OCI-LY1 (cell line): ENCODE results near the gene ADAMTSL3.

Experiments used
- H2AFZ ChIP-seq: fragments of 200-600 bp; sonication (generic), shearing (Covaris generic); 2 replicates; pipeline ENCODE4 v1.6.0; 2014; ENCODE audit warnings: antibody characterized with exemption, mild to moderate bottlenecking, low read length
- H3F3A ChIP-seq: fragments of 200-600 bp; sonication (generic), shearing (Covaris generic); 2 replicates; pipeline ENCODE4 v1.6.0; 2014; ENCODE audit warnings: mild to moderate bottlenecking, antibody characterized with exemption, low read length, moderate library complexity; ENCODE audit not compliant: insufficient read depth
- H3K27ac ChIP-seq: fragments of 200-600 bp; sonication (generic); 2 replicates; pipeline ENCODE4 v1.5.1; 2014; ENCODE audit warnings: low read length, mixed run types, mild to moderate bottlenecking, low read depth; ENCODE audit not compliant: poor library complexity, severe bottlenecking
- H3K27me3 ChIP-seq: fragments of 200-600 bp; sonication (generic); 2 replicates; pipeline ENCODE4 v1.6.0; 2014; ENCODE audit warnings: antibody characterized with exemption, mild to moderate bottlenecking, low read length, moderate library complexity; ENCODE audit not compliant: insufficient read depth
- H3K36me3 ChIP-seq: fragments of 200-600 bp; sonication (generic); 2 replicates; pipeline ENCODE4 v1.6.1; 2014; ENCODE audit warnings: mild to moderate bottlenecking, antibody characterized with exemption, low read length, moderate library complexity, mixed read lengths; ENCODE audit not compliant: insufficient read depth
- H3K4me1 ChIP-seq: fragments of 200-600 bp; sonication (generic); 2 replicates; pipeline ENCODE4 v1.5.1; 2014; ENCODE audit warnings: mild to moderate bottlenecking, low read length, moderate library complexity; ENCODE audit not compliant: insufficient read depth, severe bottlenecking
- H3K4me2 ChIP-seq: fragments of 200-600 bp; sonication (generic), shearing (Covaris generic); 2 replicates; pipeline ENCODE4 v1.6.1; 2014; ENCODE audit warnings: low read length
- H3K4me3 ChIP-seq: fragments of 200-600 bp; sonication (generic); 2 replicates; pipeline ENCODE4 v1.5.1; 2014; ENCODE audit warnings: low read length, low read depth, mild to moderate bottlenecking, mixed read lengths; ENCODE audit not compliant: poor library complexity, severe bottlenecking
- H3K79me2 ChIP-seq: fragments of 200-600 bp; shearing (Covaris generic); 2 replicates; pipeline ENCODE4 v1.6.1; 2016; ENCODE audit warnings: mixed run types, low read length, mixed read lengths; ENCODE audit not compliant: insufficient read depth
- H3K9ac ChIP-seq: fragments of 200-600 bp; sonication (generic), shearing (Covaris generic); 2 replicates; pipeline ENCODE4 v1.6.1; 2014; ENCODE audit warnings: mild to moderate bottlenecking, low read length, mixed read lengths
- H3K9me2 ChIP-seq: fragments of 200-600 bp; sonication (generic), shearing (Covaris generic); 2 replicates; pipeline ENCODE4 v1.6.1; 2014; ENCODE audit warnings: low read depth, mild to moderate bottlenecking, low read length, mixed read lengths
- H3K9me3 ChIP-seq: fragments of 200-600 bp; shearing (Covaris generic); 2 replicates; pipeline ENCODE4 v1.6.1; 2014; ENCODE audit warnings: low read length, mixed read lengths
- H4K20me1 ChIP-seq: fragments of 200-600 bp; sonication (generic), shearing (Covaris generic); 2 replicates; pipeline ENCODE4 v1.6.0; 2016; ENCODE audit warnings: mild to moderate bottlenecking, low read length; ENCODE audit not compliant: insufficient read depth
- EZH2 ChIP-seq: fragments of 200-600 bp; sonication (generic), shearing (Covaris generic); IDR thresholded peaks from 2 replicates; pipeline ENCODE4 v1.8.0; 2017; ENCODE audit warnings: borderline replicate concordance, mixed run types, mild to moderate bottlenecking, antibody characterized with exemption, low read length, moderate library complexity, mixed read lengths
- TF ChIP-seq, protein P1 (sequence below): fragments of 200-600 bp; sonication (generic), shearing (Covaris generic); IDR thresholded peaks from 2 replicates; pipeline ENCODE4 v1.5.1; 2017; ENCODE audit warnings: mild to moderate bottlenecking, antibody characterized with exemption, low read length, moderate library complexity, mixed read lengths

ADAMTSL3 gene

GRCh38 chr15:83978588-83978987 lies 324.7 kb downstream of the ADAMTSL3 start:
- no peaks in the 10 kb centered on the region for H3K79me2 ChIP-seq
- H3K4me2 ChIP-seq = no peak overlapping the region
- H3K4me1 ChIP-seq = peaks cover under 1% of the 10 kb centered on the region
- H3K4me3 ChIP-seq = no peak overlapping the region
- H4K20me1 ChIP-seq = no peaks in the 10 kb centered on the region
- H3K9me3 ChIP-seq = no peaks in the 10 kb centered on the region
- no peak overlapping the region for H2AFZ ChIP-seq
- H3K27me3 ChIP-seq = no peaks in the 10 kb centered on the region; the same call in 1 of the 2 replicates
- H3K9ac ChIP-seq = no peak overlapping the region
- H3F3A ChIP-seq = no peaks in the 10 kb centered on the region
- H3K27ac ChIP-seq = no peak overlapping the region
- no peak for TF ChIP-seq EZH2
- TF ChIP-seq, protein P1, sequence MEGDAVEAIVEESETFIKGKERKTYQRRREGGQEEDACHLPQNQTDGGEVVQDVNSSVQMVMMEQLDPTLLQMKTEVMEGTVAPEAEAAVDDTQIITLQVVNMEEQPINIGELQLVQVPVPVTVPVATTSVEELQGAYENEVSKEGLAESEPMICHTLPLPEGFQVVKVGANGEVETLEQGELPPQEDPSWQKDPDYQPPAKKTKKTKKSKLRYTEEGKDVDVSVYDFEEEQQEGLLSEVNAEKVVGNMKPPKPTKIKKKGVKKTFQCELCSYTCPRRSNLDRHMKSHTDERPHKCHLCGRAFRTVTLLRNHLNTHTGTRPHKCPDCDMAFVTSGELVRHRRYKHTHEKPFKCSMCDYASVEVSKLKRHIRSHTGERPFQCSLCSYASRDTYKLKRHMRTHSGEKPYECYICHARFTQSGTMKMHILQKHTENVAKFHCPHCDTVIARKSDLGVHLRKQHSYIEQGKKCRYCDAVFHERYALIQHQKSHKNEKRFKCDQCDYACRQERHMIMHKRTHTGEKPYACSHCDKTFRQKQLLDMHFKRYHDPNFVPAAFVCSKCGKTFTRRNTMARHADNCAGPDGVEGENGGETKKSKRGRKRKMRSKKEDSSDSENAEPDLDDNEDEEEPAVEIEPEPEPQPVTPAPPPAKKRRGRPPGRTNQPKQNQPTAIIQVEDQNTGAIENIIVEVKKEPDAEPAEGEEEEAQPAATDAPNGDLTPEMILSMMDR = no peak
- no peaks in the 10 kb centered on the region for H3K9me2 ChIP-seq
- no peaks in the 10 kb centered on the region for H3K36me3 ChIP-seq

GRCh38 chr15:83980637-83981036 lies 326.7 kb downstream of the ADAMTSL3 start:
- no peak overlapping the region for H3K4me3 ChIP-seq
- no peaks in the 10 kb centered on the region for H3K9me3 ChIP-seq
- H3K9me2 ChIP-seq = no peaks in the 10 kb centered on the region
- H3K27me3 ChIP-seq = no peaks in the 10 kb centered on the region; the same call in 1 of the 2 replicates
- no peaks in the 10 kb centered on the region for H3K79me2 ChIP-seq
- TF ChIP-seq, protein P1 = no peak
- no peak for TF ChIP-seq EZH2
- no peaks in the 10 kb centered on the region for H4K20me1 ChIP-seq
- H3K27ac ChIP-seq = no peak overlapping the region
- H3K36me3 ChIP-seq = no peaks in the 10 kb centered on the region
- no peak overlapping the region for H2AFZ ChIP-seq
- H3K4me1 ChIP-seq = peaks cover 7% of the 10 kb centered on the region
- H3K9ac ChIP-seq = no peak overlapping the region
- no peaks in the 10 kb centered on the region for H3F3A ChIP-seq
- no peak overlapping the region for H3K4me2 ChIP-seq

DNA sequence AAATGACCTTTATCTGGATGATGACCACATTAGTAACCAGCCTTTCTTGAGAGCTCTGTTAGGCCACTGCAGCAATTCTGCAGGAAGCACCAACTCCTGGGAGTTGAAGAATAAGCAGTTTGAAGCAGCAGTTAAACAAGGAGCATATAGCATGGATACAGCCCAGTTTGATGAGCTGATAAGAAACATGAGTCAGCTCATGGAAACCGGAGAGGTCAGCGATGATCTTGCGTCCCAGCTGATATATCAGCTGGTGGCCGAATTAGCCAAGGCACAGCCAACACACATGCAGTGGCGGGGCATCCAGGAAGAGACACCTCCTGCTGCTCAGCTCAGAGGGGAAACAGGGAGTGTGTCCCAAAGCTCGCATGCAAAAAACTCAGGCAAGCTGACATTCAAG lies 328.8 kb downstream of the ADAMTSL3 start:
- H3F3A ChIP-seq = no peaks in the 10 kb centered on the region
- no peak overlapping the region for H2AFZ ChIP-seq
- H3K36me3 ChIP-seq = no peaks in the 10 kb centered on the region
- H3K9ac ChIP-seq = no peak overlapping the region
- H3K9me2 ChIP-seq = no peaks in the 10 kb centered on the region
- no peak overlapping the region for H3K4me3 ChIP-seq
- TF ChIP-seq, protein P1 = no peak
- no peak for TF ChIP-seq EZH2
- no peak overlapping the region for H3K27ac ChIP-seq
- H3K4me1 ChIP-seq = peaks cover 7% of the 10 kb centered on the region
- H3K79me2 ChIP-seq = no peaks in the 10 kb centered on the region
- no peak overlapping the region for H3K4me2 ChIP-seq
- no peaks in the 10 kb centered on the region for H4K20me1 ChIP-seq
- no peaks in the 10 kb centered on the region for H3K9me3 ChIP-seq
- no peaks in the 10 kb centered on the region for H3K27me3 ChIP-seq
